Natural killer cell (primary cell): ENCODE data around the gene PDZD7. TPM values are rescaled to one million over a fixed set of nuclear protein-coding genes. Genes with fewer than 3 reads are reported as not detected.

ENCODE experiments used
- ATAC-seq, 3 donors: fragments of 150-1000 bp in 2 of 3; fragments of 200-7000 bp in 1 of 3; cut with Tn5 transposase; 1 replicate in 1 of 3; 2 replicates in 2 of 3; pipeline ENCODE4 v1.10.0; 2021; ENCODE audit warnings: mild to moderate bottlenecking in 2 of 3, moderate library complexity in 2 of 3
- DNase-seq, 2 donors: peaks; one replicate each; pipeline versions ENCODE4 v3.0.0 to v3.0.0-alpha.2; 2013 to 2021; ENCODE audit warnings: mixed read lengths in 1 of 2
- H3K27ac ChIP-seq: one replicate; pipeline ENCODE4 v1.5.1; 2013; ENCODE audit warnings: mild to moderate bottlenecking, low read length
- H3K27me3 ChIP-seq: one replicate; pipeline ENCODE4 v1.6.1; 2013; ENCODE audit warnings: low read length; ENCODE audit not compliant: control insufficient read depth, insufficient read depth
- H3K36me3 ChIP-seq: one replicate; pipeline ENCODE4 v1.6.1; 2013; ENCODE audit warnings: low read length; ENCODE audit not compliant: control insufficient read depth, insufficient read depth
- H3K4me1 ChIP-seq: one replicate; pipeline ENCODE4 v1.6.1; 2013; ENCODE audit warnings: low read length; ENCODE audit not compliant: control insufficient read depth, insufficient read depth
- H3K4me3 ChIP-seq: one replicate; pipeline ENCODE4 v1.5.1; 2013; ENCODE audit warnings: low read length
- H3K9me3 ChIP-seq: one replicate; pipeline ENCODE4 v1.6.1; 2013; ENCODE audit warnings: low read length; ENCODE audit not compliant: control insufficient read depth, insufficient read depth
- H3K27ac Mint-ChIP-seq, 2 donors: one replicate each; pipeline ENCODE4 v1.8.0; 2022; ENCODE audit warnings: mild to moderate bottlenecking in 2 of 2, mixed read lengths in 2 of 2, moderate library complexity in 1 of 2
- H3K27me3 Mint-ChIP-seq, 2 donors: one replicate each; pipeline ENCODE4 v1.8.0; 2022; ENCODE audit warnings: low read depth in 2 of 2, mixed read lengths in 2 of 2
- H3K36me3 Mint-ChIP-seq: one replicate; pipeline ENCODE4 v1.8.0; 2022; ENCODE audit warnings: mixed read lengths
- H3K4me1 Mint-ChIP-seq, 2 donors: one replicate each; pipeline ENCODE4 v1.8.0; 2022; ENCODE audit warnings: mixed read lengths in 2 of 2
- H3K4me3 Mint-ChIP-seq: one replicate; pipeline ENCODE4 v1.8.0; 2022; ENCODE audit warnings: mild to moderate bottlenecking, moderate library complexity, mixed read lengths
- H3K9me3 Mint-ChIP-seq, 2 donors: one replicate each; pipeline ENCODE4 v1.8.0; 2022; ENCODE audit warnings: mixed read lengths in 2 of 2
- WGBS: methylation state at CpG from one replicate; pipeline ENCODE4 v1.1.7; 2013; ENCODE audit warnings: missing lambda C conversion rate; ENCODE audit not compliant: insufficient coverage; 5-methylcytosine and 5-hydroxymethylcytosine counted together
- intact Hi-C: fragments of 100-400 bp; cut with micrococcal nuclease; formaldehyde crosslinking; loops from one replicate; pipeline ENCODE4 v1.14.2; 2022
- total RNA-seq, 4 donors: library from RNA; stranded (reverse); fragments of 120-200 nt in 1 of 4; gene quantifications; one replicate each; pipeline versions ENCODE4 v1.2.3 to v1.2.4, GENCODE V29; 2013 to 2022
- TF ChIP-seq, protein P1 (sequence below): fragments of 200-600 bp; IDR thresholded peaks from one replicate; pipeline ENCODE4 v1.8.0; 2022; ENCODE audit warnings: antibody characterized with exemption

Gene PDZD7
- total RNA-seq, 3 donors from 2014 or later (not counting 1 experiment from before 2014, with no cell fraction given), result 0.35 to 1.2 (median 0.52) TPM

DNA sequence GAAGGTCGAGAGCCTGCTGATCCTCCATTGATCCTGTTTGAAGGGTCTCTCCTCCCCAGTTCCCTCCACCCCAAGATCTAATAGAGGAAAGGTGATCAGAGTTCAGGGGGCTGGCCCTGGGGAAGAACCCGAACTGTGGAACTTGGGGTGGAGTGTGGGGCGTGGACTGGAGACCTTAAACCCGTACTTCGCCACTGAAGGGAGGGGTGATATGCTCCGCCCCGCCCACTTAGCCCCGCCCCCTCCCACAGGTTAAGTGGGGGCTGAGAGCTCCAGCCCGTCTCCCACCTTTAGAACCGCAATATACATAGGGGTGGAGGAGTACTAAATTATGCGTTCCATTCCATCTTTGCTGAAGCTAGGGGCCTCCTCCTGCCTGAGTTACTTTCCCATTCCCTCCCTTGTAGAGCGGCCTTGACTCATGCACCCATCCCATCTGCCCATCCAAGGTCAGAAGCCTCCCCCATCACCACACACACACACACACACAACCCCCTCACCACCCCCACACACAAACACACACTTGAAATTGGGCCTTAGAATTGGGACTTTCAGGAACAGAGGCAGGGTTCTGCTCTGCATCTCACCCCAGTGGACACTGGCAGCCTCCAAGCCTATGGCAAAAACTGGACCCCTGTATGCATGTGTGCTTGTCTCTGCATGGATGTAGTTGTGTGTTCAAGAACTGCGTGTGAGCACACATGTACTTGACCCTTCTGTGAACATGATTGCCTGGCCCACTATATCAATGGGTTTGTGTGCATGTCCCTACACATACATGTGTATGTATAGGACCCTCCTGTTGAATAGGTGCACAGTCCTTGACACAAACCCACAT lies 60.6 kb downstream of the PDZD7 start:
- intact Hi-C loops, result no loop called here
- Mint-ChIP-seq H3K27me3 (no peaks in the 10 kb centered on the region), H3K4me1 (peaks cover 9 to 27% of the 10 kb centered on the region in 2 donors), H3K36me3 (no peaks in the 10 kb centered on the region), H3K9me3 (no peaks in the 10 kb centered on the region), H3K4me3 (peak overlapping the region; percentile 49), H3K27ac (peak overlapping the region in 1 of 2 donors; percentile 48)
- DNase-seq (peak in 1 of 2 donors; percentile 66), ATAC-seq (peak in 2 of 3 donors; percentile 34 to 55)
- H3K4me1 ChIP-seq, result peaks cover 14% of the 10 kb centered on the region
- TF ChIP-seq, protein P1, sequence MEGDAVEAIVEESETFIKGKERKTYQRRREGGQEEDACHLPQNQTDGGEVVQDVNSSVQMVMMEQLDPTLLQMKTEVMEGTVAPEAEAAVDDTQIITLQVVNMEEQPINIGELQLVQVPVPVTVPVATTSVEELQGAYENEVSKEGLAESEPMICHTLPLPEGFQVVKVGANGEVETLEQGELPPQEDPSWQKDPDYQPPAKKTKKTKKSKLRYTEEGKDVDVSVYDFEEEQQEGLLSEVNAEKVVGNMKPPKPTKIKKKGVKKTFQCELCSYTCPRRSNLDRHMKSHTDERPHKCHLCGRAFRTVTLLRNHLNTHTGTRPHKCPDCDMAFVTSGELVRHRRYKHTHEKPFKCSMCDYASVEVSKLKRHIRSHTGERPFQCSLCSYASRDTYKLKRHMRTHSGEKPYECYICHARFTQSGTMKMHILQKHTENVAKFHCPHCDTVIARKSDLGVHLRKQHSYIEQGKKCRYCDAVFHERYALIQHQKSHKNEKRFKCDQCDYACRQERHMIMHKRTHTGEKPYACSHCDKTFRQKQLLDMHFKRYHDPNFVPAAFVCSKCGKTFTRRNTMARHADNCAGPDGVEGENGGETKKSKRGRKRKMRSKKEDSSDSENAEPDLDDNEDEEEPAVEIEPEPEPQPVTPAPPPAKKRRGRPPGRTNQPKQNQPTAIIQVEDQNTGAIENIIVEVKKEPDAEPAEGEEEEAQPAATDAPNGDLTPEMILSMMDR, result no peak
- no peak overlapping the region for H3K27ac ChIP-seq
- WGBS, result 33% methylated on average over 11 of the region's 13 CpGs
- no peaks in the 10 kb centered on the region for H3K9me3 ChIP-seq
- no peak overlapping the region for H3K4me3 ChIP-seq
- H3K36me3 ChIP-seq, result peaks cover 5% of the 10 kb centered on the region
- H3K27me3 ChIP-seq, result no peaks in the 10 kb centered on the region

DNA sequence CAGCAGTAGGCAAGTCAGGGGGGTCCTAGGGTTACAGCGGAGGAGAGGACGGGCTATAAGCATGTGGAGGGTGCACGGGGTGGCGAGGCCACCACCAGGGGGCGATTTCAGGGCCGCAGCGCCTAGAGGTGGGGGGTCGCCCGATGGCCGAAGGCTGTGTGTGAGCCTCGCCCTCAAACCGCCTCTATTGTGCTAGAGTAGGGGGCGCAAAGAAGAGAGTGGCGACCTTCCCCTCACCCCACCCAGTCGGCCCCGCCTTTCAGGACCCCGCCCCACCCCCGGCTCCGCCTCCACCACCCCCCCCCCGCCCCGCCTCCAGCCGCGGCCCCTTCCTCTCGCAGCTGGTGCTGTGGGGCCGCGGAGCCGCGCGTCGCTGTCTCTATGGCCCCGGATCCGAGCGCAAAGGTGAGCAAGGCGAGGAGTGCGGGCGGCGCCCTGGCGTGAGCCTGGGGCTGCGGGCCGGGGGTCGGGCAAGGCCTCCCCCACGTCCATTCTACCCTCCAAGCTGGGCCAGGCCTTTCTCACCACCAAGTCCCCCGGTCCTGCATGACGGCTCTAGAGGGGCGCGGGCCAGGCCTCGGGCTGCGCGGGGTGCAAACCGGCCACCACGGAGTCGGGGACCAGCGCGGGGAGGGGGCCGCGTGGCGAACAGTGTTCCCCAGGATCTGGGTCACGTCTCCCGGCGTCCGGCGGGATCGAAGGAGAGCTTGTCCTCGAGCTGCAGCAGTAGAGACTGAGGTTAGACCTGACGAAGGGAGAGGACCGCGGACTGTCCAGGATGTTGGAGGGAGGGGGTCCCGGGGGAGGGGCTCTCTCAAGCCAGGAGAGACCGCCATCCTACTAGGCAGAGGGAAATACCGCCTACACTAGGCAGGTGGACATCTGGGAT lies 61.5 kb downstream of the PDZD7 start, which contains the start of gene SEMA4G:
Gene SEMA4G (plus strand): TSS at position 318 of the 889 bp plus-strand sequence. CDS start 3,409 bp downstream, outside the sequence.
- Mint-ChIP-seq H3K36me3 (no peaks in the 10 kb centered on the region), H3K27me3 (no peaks in the 10 kb centered on the region), H3K9me3 (no peaks in the 10 kb centered on the region), H3K4me1 (peaks cover 9 to 27% of the 10 kb centered on the region in 2 donors), H3K27ac (peak within 1 kb of the TSS in 1 of 2 donors; percentile 48), H3K4me3 (peak within 1 kb of the TSS; percentile 81)
- no peaks in the 10 kb centered on the region for H3K9me3 ChIP-seq
- DNase-seq (peak; percentile 45 to 68), ATAC-seq (peak; percentile 69 to 86 (median 83))
- peaks cover 9% of the 10 kb centered on the region for H3K36me3 ChIP-seq
- H3K27ac ChIP-seq, result no peak within 1 kb of the TSS
- H3K4me3 ChIP-seq, result peak within 1 kb of the TSS; percentile 31
- H3K27me3 ChIP-seq, result no peaks in the 10 kb centered on the region
- WGBS, result 4% methylated on average over 54 of the region's 70 CpGs
- TF ChIP-seq, protein P1, result peak; percentile 72
- intact Hi-C loops, result loop anchor here (1.0 kb wide), 1 partner anchor 44 kb away; no protein-coding TSS in a partner anchor
- H3K4me1 ChIP-seq, result peaks cover 14% of the 10 kb centered on the region

DNA sequence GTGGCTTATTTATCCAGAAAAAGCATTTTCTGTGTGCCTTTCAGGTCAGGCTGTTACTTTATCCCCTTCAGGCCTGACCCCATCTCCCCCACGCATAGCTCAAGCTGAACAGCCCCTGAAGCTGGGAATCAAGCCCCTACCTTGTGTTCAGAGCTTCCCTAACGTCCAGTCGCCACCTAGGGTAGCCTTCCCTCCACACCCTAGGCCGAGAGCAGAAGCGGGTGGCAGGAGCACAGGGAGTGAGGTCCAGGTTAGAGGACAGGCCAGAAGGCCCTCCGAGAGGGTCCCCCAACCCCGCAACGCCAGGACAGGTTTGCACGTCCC lies 62.1 kb downstream of the PDZD7 start:
- no peaks in the 10 kb centered on the region for H3K9me3 ChIP-seq
- H3K36me3 Mint-ChIP-seq, result no peaks in the 10 kb centered on the region
- WGBS, result 59% methylated on average over 9 of the region's 9 CpGs
- peaks cover 9 to 27% of the 10 kb centered on the region in 2 donors for H3K4me1 Mint-ChIP-seq
- H3K4me3 ChIP-seq, result peak overlapping the region; percentile 23
- no peaks in the 10 kb centered on the region for H3K9me3 Mint-ChIP-seq
- DNase-seq (no peak), ATAC-seq (peak in 1 of 3 donors; percentile 4)
- TF ChIP-seq, protein P1, result no peak
- intact Hi-C loops, result loop anchor here (1.0 kb wide), 1 partner anchor 44 kb away; no protein-coding TSS in a partner anchor
- H3K27me3 Mint-ChIP-seq, result no peaks in the 10 kb centered on the region
- H3K36me3 ChIP-seq, result peaks cover 13% of the 10 kb centered on the region
- H3K27ac ChIP-seq, result no peak overlapping the region
- no peaks in the 10 kb centered on the region for H3K27me3 ChIP-seq
- peaks cover 14% of the 10 kb centered on the region for H3K4me1 ChIP-seq
- peak overlapping the region in 1 of 2 donors; percentile 42 for H3K27ac Mint-ChIP-seq
- peak overlapping the region; percentile 81 for H3K4me3 Mint-ChIP-seq
